Measurements from ENCODE around the gene CDKN1C.

The CDKN1C gene

GRCh38 chr11:2904153-2905052 lies 18.8 kb upstream of the CDKN1C start:
- DNase-seq, result no peak

- DNase-seq, result no peak
Observed at GRCh38 chr11:2903672-2904011, 18.1 kb upstream of the CDKN1C start.

DNA sequence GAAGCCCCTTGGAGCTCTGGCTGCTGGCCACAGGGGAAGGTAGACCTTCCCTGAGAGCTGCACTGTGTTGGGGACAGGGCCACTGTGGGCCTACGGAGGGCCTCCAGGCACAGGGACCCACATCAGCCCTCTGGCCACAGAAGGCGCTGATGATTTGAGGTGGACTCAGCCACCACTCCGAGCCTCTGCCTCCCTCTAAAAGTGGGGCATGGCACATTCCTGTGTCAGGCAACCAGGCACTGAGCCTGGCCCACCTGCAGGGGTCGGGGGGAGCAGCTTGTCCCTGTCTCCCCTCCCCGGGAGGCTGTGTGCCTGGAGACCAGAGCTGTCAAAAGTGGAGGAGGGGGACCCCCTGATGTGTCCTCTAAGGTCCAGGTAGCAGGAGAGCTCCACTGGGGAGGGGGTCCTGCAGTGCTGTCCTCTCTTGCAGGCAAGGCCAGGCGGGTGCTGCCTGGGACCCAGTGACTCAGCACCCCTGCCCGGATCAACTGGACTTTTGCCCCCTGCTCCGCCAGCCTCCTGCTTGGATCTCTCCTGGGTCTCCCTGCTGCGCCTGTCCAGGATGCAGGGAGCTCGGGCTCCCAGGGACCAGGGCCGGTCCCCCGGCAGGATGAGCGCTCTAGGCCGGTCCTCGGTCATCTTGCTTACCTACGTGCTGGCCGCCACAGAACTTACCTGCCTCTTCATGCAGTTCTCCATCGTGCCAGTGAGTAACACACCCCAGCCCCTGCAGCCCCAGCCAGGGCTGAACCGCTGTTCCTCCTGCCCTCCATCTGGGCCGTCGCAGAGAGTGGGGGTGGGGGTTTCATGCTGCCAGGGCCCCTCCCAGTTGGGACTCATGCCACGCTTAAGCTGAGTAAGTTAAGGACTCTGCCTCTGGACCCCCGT lies 17.5 kb upstream of the CDKN1C start:
- no peak for DNase-seq

DNA sequence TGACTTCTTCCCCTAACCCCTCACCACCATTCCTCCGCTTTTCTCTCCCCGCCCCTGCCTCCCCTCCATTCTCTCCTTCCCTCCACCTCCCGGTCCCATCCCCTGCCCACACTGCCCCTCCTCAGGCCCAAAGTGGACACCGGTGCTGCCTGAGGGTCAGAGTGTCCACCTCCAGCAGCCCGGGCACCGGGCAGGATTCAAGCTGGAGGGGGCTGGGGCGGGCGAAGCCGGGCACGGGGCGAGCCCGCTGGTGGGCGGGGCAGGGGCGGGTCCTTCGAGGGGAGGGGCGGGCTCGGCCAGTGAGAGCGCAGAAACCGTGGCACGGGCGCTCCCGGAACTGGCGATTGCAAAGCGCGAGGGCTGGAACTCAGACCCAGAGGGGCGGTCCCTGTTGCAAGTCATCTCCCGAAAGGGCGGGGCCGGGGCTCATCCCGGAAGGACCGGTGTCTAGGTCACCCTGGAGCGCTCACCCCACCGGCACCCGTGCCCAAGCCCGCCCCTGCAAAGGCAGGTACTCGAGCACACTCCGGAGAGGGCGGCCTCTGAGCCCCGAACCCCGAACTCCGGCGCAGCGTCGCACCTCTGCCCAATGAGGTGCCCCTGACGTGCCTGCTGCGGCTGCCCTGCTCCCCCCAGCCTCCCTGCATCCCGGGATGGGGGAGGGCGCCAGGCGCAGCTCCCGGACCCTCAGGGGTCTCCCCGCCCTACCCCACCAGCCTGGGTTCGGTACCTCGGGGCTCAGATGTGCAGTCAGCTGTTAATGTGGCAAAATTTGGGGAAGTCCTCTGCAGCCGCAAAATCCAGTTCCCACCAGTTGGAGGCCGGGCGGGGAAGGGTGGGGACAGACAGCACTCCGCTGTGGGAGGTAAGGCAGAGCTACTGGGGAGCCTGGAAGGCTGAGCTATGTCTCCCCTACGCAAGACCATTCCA lies 16.5 kb upstream of the CDKN1C start:
- DNase-seq, result peak; percentile 84

GRCh38 chr11:2901196-2901796 lies 15.7 kb upstream of the CDKN1C start:
- DNase-seq, result no peak

DNA sequence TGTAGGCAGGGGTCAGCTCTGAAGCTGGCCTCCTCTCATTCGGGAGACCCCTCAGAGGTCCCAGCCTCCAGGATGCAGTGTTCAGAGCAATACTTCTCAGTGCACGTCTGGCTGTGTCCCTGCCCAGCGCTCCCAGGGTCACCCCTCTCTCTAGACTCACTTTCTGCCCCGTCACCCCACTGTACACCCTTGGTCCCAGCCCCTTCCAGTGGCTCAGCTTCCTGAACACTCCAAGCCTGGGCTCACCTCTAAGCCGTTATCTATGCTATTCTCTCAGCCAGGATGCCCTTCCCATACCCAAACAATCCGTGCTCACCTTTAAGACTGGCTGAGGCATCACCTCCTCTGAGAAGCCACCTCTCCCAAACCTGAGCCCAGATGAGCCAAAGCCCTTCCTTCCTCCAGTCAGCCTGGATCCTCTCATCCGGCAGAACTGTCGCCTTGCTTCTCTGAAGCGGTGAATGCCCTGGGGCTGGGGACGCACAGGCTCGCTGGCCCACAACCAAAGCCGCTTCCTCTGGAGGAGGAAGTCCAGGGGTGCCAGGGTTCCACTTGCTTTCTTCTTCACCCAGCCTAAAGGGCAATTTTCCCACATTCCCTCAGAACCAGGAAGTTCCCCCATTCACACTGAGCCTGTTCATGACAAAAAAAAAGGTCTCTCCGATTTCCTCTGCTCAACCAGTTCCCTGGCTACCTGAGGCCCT lies 13.7 kb upstream of the CDKN1C start:
- DNase-seq, result no peak

GRCh38 chr11:2898366-2899079 lies 12.9 kb upstream of the CDKN1C start:
- DNase-seq, result peak; percentile 41

DNA sequence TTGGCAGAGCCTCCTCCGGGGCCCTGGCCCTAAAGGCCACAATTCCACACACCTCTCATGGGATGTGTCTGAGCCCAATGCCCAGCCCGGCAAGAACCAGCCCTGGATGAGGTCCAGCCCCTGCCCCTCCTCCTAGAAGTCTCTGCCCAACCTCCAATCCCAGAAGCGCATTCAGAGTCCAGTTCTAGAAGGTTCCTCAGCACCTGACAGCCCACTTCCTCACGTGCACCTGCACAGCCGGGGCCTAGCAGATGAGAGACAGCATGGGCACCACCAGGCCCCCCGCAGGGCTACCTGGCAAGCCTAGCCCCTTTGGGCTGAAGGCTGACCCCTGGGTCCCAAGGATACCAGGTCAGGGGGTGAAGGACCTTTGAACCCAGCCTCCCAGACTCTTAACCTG lies 11.5 kb upstream of the CDKN1C start:
- DNase-seq, result no peak

GRCh38 chr11:2896047-2896446 lies 10.5 kb upstream of the CDKN1C start:
- no peak for DNase-seq

DNA sequence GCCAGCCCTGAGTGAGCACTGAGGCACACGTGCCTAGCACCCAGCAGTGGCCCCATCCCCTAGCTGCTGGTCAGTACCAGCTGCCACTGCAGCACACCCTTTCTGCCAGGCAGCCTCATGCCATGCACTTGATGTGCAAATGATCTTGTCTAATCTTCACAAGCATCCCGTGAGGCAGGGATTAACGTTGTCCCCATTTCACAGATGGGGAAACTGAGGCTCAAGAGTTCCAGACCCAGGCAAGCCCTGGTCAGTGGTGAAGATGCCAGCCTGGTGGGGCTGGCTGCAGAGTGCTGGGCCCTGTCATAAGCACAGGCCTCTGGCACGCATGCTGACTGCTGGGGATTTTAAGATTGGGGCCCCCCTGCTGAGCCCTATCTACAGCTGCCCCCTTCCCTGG lies 8.4 kb upstream of the CDKN1C start:
- DNase-seq, result no peak

DNA sequence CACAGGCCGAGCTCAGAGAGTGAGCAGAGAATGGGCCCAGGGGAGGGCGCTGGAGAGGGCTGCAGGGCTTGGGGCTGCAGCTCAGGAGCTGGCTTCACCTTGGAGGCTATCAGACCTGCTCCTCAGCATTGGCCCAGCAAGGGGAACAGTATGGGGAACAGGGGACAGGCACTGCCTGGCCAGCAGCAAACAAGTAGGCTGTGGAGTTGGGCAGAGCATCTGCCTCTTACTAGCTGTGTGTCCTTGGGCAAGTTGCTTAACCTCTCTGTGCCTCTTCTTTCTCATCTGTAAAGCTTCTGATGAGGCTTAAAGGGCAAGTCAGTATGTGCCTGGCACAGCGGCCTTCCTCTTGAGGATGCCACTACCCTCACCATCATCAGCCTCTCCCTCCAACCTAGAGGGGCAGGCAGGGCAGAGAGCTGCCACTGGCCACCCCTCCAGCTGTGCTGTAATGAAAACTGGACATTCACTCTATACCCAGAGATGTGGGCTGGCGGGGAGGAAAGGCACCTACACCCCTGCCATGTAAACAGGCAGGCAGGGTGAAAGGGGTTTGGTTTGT lies 7.5 kb upstream of the CDKN1C start:
- DNase-seq, result peak; percentile 38

GRCh38 chr11:2892215-2892966 lies 6.8 kb upstream of the CDKN1C start:
- DNase-seq, result peak; percentile 47

GRCh38 chr11:2891326-2892214 lies 6.0 kb upstream of the CDKN1C start:
- no peak for DNase-seq

DNA sequence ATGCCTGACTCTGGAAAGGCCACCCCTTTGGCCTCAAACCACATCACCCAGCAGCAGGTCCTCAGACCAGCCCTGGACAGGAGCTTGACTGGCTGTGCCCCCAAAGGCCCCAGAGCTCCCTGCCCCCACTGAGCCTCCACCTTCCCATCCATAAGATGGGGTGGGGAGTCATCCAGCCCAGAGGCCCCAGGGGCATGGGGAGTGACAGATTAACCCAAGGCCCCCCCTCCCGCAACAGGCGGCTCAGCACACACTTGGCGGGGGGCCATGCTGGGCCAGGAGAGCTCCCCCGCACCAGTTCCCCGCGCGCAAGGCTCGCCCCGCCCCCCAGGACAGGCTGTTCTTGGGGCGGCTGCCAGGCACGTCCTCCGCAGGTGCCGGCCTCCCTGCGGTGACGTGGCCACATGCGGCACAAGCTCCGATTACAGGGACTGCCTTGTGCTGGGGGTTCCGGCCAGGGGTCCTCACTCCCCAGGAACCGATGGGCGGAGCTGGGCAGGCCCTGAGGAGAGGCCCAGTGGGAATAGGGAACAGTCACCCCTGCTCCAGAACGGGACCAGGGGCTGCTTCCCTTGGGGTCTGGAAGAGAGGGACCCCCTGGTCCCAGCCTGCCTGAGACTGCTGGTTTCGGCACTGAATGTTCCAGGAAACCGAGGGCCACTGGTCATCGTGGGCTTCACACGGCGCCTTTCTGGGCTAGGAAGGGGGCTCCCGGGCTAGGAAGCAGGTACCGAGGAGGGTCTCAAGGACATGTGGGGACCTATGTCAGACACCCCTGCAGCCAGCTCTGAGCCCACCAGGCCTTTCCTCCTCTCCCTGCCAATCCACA lies 5.1 kb upstream of the CDKN1C start:
- DNase-seq, result no peak

DNA sequence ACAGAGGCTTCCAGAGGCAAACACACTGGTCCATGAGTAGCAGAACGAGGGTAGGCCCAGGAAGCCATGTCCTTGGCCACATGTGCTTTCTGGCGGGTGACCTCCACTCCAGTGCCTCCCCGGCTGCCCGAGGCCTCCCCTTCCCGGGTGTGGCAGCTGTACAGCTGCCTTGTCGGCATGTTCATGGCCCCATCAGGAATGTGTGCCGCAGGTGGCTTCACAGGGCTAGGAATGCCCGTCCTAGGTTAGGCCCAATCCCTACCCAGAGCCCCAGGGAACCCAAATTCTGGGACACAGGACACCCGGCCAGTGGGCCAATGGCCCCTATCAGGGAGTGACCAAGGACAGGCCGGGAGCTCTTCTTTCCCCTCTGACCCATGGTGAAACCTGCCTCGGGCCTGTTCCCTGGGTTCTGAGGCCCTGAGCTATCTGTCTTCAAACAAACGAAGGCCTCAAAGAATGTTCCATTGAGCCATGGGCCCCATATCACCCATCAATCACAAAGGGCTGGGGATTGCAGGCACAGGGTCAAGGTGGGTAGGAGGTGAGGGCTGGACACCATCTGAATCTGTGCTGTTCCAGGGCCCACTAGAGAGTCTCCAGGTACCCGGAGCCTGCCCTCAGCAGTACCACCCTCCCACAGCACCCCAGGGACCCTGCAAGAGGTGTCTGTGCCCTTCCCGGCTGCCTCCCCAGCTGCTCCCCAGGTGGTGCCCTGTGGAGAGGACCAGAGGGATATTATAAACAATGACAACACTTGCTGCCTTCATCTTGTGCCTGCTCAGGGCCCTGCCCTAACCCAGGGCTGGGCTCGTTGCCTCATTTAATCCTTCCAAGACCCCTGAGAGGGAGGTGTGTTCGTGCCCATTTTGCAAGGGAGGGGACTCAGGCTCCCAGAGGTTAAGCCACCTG lies 4.0 kb upstream of the CDKN1C start:
- no peak for DNase-seq

GRCh38 chr11:2888266-2888968 lies 2.8 kb upstream of the CDKN1C start:
- DNase-seq, result peak; percentile 90
